SK-N-SH (cell line): ENCODE results near the gene ARHGAP1. TPM values are rescaled to one million over a fixed set of nuclear protein-coding genes. Genes with fewer than 3 reads are reported as not detected.

Experiments used
- CTCF ChIA-PET: fragments of 300-600, 350-600 bp; formaldehyde crosslinking; extraction: SDS; loops from one replicate; lab custom pipeline; 2021; lab: Yijun Ruan, JAX
- POLR2A ChIA-PET: fragments of 350-600 bp; sonication (Branson Sonifier 250); formaldehyde crosslinking; extraction: SDS; loops from one replicate; lab custom pipeline; 2020; ENCODE audit warnings: antibody characterized with exemption, inconsistent platforms; lab: Yijun Ruan, JAX
- DNase-seq: peaks from one replicate; pipeline ENCODE4 v3.0.0; 2012
- H2AFZ ChIP-seq: fragments of 200-600 bp; sonication (generic); 2 replicates; pipeline ENCODE4 v1.8.1; 2016; ENCODE audit warnings: antibody characterized with exemption, mild to moderate bottlenecking, low read depth
- H3F3A ChIP-seq: fragments of 200-600 bp; sonication (generic); replicated peaks from 2 replicates; pipeline ENCODE3; 2016; ENCODE audit warnings: antibody characterized with exemption, mild to moderate bottlenecking; ENCODE audit not compliant: insufficient read depth
- H3K27ac ChIP-seq, 2 experiments: fragments of 200-500 bp in 1 of 2; fragments of 200-600 bp in 1 of 2; sonication (Bioruptor generic) in 1 of 2; sonication (generic), shearing (Covaris generic) in 1 of 2; 2 replicates each; pipeline versions ENCODE4 v1.5.1 to v1.6.1; 2014 to 2016; ENCODE audit warnings: low read depth in 2 of 2, inconsistent platforms in 1 of 2, low read length in 1 of 2, mild to moderate bottlenecking in 1 of 2, mixed read lengths in 1 of 2
- H3K27me3 ChIP-seq: fragments of 200-600 bp; sonication (generic), shearing (Covaris generic); 2 replicates; pipeline ENCODE4 v1.6.1; 2016; ENCODE audit warnings: mixed run types; ENCODE audit not compliant: insufficient read depth
- H3K36me3 ChIP-seq, 2 experiments: fragments of 200-500 bp in 1 of 2; fragments of 200-600 bp in 1 of 2; sonication (Bioruptor generic) in 1 of 2; sonication (generic) in 1 of 2; replicated peaks in 1 of 2; 2 replicates each; pipeline versions ENCODE3 to v1.5.1; 2014 to 2016; ENCODE audit warnings: low read length in 1 of 2, mild to moderate bottlenecking in 1 of 2; ENCODE audit not compliant: insufficient read depth in 2 of 2, control insufficient read depth in 1 of 2
- H3K4me1 ChIP-seq, 2 experiments: fragments of 200-500 bp in 1 of 2; fragments of 200-600 bp in 1 of 2; sonication (Bioruptor generic) in 1 of 2; sonication (generic), shearing (Covaris generic) in 1 of 2; 2 replicates each; pipeline versions ENCODE4 v1.5.1 to v1.6.1; 2014 to 2016; ENCODE audit warnings: low read depth in 1 of 2, low read length in 1 of 2, mixed run types in 1 of 2; ENCODE audit not compliant: insufficient read depth in 2 of 2, control insufficient read depth in 1 of 2
- H3K4me2 ChIP-seq: fragments of 200-600 bp; sonication (generic), shearing (Covaris generic); 2 replicates; pipeline ENCODE4 v1.6.1; 2017; ENCODE audit warnings: mixed run types
- H3K4me3 ChIP-seq, 2 experiments: fragments of 200-500 bp in 1 of 2; fragments of 200-600 bp in 1 of 2; sonication (Bioruptor generic) in 1 of 2; sonication (generic), shearing (Covaris generic) in 1 of 2; 2 replicates each; pipeline versions ENCODE4 v1.5.1 to v1.8.1; 2014 to 2016; ENCODE audit warnings: low read depth in 2 of 2, inconsistent platforms in 1 of 2, low read length in 1 of 2, mild to moderate bottlenecking in 1 of 2, mixed read lengths in 1 of 2, moderate library complexity in 1 of 2
- H3K79me2 ChIP-seq: fragments of 200-600 bp; sonication (generic); 2 replicates; pipeline ENCODE4 v1.8.1; 2017; ENCODE audit warnings: mild to moderate bottlenecking; ENCODE audit not compliant: insufficient read depth
- H3K9ac ChIP-seq: fragments of 200-600 bp; sonication (generic); 2 replicates; pipeline ENCODE4 v1.6.1; 2017; ENCODE audit warnings: mixed run types
- H3K9me2 ChIP-seq: fragments of 200-600 bp; sonication (generic); 2 replicates; pipeline ENCODE4 v1.6.1; 2017; ENCODE audit warnings: mixed run types
- H3K9me3 ChIP-seq: fragments of 200-600 bp; sonication (generic); 2 replicates; pipeline ENCODE4 v1.6.1; 2017; ENCODE audit warnings: mixed run types, mild to moderate bottlenecking, moderate library complexity
- H4K20me1 ChIP-seq: fragments of 200-600 bp; sonication (generic); 2 replicates; pipeline ENCODE4 v1.6.1; 2017; ENCODE audit warnings: mild to moderate bottlenecking, mixed run types; ENCODE audit not compliant: insufficient read depth
- ELF1 ChIP-seq: IDR thresholded peaks from 2 replicates; pipeline ENCODE4 v1.4.0; 2012
- EP300 ChIP-seq, 2 experiments: IDR thresholded peaks; 2 replicates each; pipeline versions ENCODE4 v1.4.0 to v1.6.1; 2012; ENCODE audit warnings: borderline replicate concordance in 1 of 2, low read depth in 1 of 2, low read length in 1 of 2
- FOXJ3 ChIP-seq: sonication (generic); formaldehyde crosslinking; IDR thresholded peaks from 2 replicates; pipeline ENCODE4 v1.5.1; 2020; ENCODE audit warnings: mild to moderate bottlenecking, missing genetic modification reagents
- GATA2 ChIP-seq: sonication (generic); formaldehyde crosslinking; IDR thresholded peaks from 2 replicates; pipeline ENCODE4 v1.5.0; 2020; ENCODE audit warnings: mild to moderate bottlenecking, missing genetic modification reagents
- JUND ChIP-seq: IDR thresholded peaks from 2 replicates; pipeline ENCODE4 v1.4.0; 2012
- NFIC ChIP-seq: IDR thresholded peaks from 2 replicates; pipeline ENCODE4 v1.4.0; 2012; ENCODE audit warnings: borderline replicate concordance
- POLR2AphosphoS5 ChIP-seq: IDR thresholded peaks from 2 replicates; pipeline ENCODE4 v1.6.1; 2012; ENCODE audit warnings: low read depth, low read length
- RAD21 ChIP-seq: IDR thresholded peaks from 2 replicates; pipeline ENCODE4 v1.6.1; 2012; ENCODE audit warnings: mild to moderate bottlenecking, low read length
- RCOR1 ChIP-seq: fragments of 150-350 bp; IDR thresholded peaks from 2 replicates; pipeline ENCODE4 v1.6.1; 2017; ENCODE audit warnings: antibody characterized with exemption, low read length
- SIN3A ChIP-seq: IDR thresholded peaks from 2 replicates; pipeline ENCODE4 v1.6.1; 2012; ENCODE audit warnings: low read depth, mild to moderate bottlenecking, low read length, moderate library complexity, borderline replicate concordance
- TEAD4 ChIP-seq: IDR thresholded peaks from 2 replicates; pipeline ENCODE4 v1.4.0; 2012; ENCODE audit warnings: mild to moderate bottlenecking, borderline replicate concordance; ENCODE audit not compliant: insufficient read depth
- WGBS: methylation state at CpG from one replicate; pipeline ENCODE4 v1.1.6; 2017; ENCODE audit warnings: low lambda C conversion rate; 5-methylcytosine and 5-hydroxymethylcytosine counted together
- polyA plus RNA-seq, 3 experiments: library from polyadenylated mRNA; depleted of rRNA; stranded (reverse); fragments of >200 nt; gene quantifications; 2 replicates each; pipeline ENCODE4 v1.2.3, GENCODE V29; 2012
- TF ChIP-seq, protein P1 (sequence below): IDR thresholded peaks from 2 replicates; pipeline ENCODE4 v1.4.0; 2012; ENCODE audit warnings: low read depth
- TF ChIP-seq, protein P2 (sequence below): IDR thresholded peaks from 2 replicates; pipeline ENCODE4 v1.4.0; 2012; ENCODE audit warnings: low read depth, borderline replicate concordance
- TF ChIP-seq, protein P3 (sequence below): IDR thresholded peaks from 2 replicates; pipeline ENCODE4; 2012
- TF ChIP-seq, protein P4 (sequence below): fragments of 150-350 bp; IDR thresholded peaks from 2 replicates; pipeline ENCODE4 v1.6.1; 2017; ENCODE audit warnings: antibody characterized with exemption, low read length, low read depth, borderline replicate concordance

ARHGAP1 gene
- polyA plus RNA-seq, 1 of the 3 experiments (the other 2 are of a cell fraction): 27.1 TPM

DNA sequence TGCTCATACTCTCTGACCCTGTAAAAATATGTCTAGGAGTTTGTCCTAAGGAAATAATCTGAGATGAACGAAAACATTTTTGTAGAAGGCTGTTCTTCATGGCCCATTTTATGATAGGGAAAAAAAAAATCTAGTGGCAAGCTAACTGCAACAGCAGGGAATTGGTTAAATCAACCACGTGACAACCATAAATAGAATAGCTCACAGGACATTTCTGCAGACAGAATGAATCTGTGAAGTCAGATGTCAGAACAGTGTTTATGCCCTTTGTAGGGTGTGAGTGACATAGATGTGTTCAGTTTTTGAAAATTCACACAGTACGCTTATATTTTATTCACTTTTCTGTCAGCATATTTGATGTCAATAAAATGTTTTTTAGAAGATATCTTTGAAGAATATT, 16.1 kb downstream of the ARHGAP1 start:
- CTCF ChIA-PET: interaction anchor here (0.7 to 0.9 kb wide), 2 partner anchors 10 to 149 kb away, joined by 3 read pairs; no protein-coding TSS in a partner anchor
- no peak for DNase-seq
- no peaks in the 10 kb centered on the region; the same call in 1 of the 2 replicates for H3K79me2 ChIP-seq
- no peak overlapping the region for H3K9ac ChIP-seq
- TF ChIP-seq JUND (no peak), EP300 (IDR thresholded peaks at IDR 0.05; ENCODE audit: borderline replicate concordance in 1 of 2, low read depth in 1 of 2, low read length in 1 of 2) (no peak), RCOR1 (no peak), SIN3A (no peak), ELF1 (no peak), POLR2AphosphoS5 (no peak), GATA2 (CRISPR knock-in tag) (no peak), RAD21 (no peak), NFIC (no peak), FOXJ3 (CRISPR knock-in tag) (no peak), TEAD4 (no peak)
- TF ChIP-seq, protein P1, sequence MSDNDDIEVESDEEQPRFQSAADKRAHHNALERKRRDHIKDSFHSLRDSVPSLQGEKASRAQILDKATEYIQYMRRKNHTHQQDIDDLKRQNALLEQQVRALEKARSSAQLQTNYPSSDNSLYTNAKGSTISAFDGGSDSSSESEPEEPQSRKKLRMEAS: no peak
- TF ChIP-seq, protein P2, sequence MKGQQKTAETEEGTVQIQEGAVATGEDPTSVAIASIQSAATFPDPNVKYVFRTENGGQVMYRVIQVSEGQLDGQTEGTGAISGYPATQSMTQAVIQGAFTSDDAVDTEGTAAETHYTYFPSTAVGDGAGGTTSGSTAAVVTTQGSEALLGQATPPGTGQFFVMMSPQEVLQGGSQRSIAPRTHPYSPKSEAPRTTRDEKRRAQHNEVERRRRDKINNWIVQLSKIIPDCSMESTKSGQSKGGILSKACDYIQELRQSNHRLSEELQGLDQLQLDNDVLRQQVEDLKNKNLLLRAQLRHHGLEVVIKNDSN: no peak
- TF ChIP-seq, protein P3, sequence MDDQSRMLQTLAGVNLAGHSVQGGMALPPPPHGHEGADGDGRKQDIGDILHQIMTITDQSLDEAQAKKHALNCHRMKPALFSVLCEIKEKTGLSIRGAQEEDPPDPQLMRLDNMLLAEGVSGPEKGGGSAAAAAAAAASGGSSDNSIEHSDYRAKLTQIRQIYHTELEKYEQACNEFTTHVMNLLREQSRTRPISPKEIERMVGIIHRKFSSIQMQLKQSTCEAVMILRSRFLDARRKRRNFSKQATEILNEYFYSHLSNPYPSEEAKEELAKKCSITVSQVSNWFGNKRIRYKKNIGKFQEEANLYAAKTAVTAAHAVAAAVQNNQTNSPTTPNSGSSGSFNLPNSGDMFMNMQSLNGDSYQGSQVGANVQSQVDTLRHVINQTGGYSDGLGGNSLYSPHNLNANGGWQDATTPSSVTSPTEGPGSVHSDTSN: no peak
- TF ChIP-seq, protein P4, sequence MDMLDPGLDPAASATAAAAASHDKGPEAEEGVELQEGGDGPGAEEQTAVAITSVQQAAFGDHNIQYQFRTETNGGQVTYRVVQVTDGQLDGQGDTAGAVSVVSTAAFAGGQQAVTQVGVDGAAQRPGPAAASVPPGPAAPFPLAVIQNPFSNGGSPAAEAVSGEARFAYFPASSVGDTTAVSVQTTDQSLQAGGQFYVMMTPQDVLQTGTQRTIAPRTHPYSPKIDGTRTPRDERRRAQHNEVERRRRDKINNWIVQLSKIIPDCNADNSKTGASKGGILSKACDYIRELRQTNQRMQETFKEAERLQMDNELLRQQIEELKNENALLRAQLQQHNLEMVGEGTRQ: no peak
- no peaks in the 10 kb centered on the region for H3F3A ChIP-seq
- H4K20me1 ChIP-seq: no peaks in the 10 kb centered on the region
- no peak overlapping the region for H3K4me3 ChIP-seq
- H3K4me2 ChIP-seq: no peak overlapping the region
- POLR2A ChIA-PET: no interaction called here
- H2AFZ ChIP-seq: no peak overlapping the region
- H3K9me2 ChIP-seq: no peaks in the 10 kb centered on the region
- no peak overlapping the region for H3K27ac ChIP-seq
- no peaks in the 10 kb centered on the region for H3K27me3 ChIP-seq
- H3K4me1 ChIP-seq: peaks cover 0 to 4% of the 10 kb centered on the region in 2 experiments; a peak in 1 of 4 replicates
- no peaks in the 10 kb centered on the region for H3K9me3 ChIP-seq
- H3K36me3 ChIP-seq: peaks cover 33 to 39% of the 10 kb centered on the region in 2 experiments
- WGBS: 95% methylated on average over 3 of the region's 3 CpGs
